ENCODE measurements around the gene SLC25A41. TPM values are rescaled to one million over a fixed set of nuclear protein-coding genes. Genes with fewer than 3 reads are reported as not detected.

SLC25A41 gene
- total and polyA plus RNA-seq, 9 of the 15 experiments (the other 6 are each of a cell fraction or from before 2014, with no cell fraction given), result 0.08 to 4.2 (median 1.6) TPM

DNA sequence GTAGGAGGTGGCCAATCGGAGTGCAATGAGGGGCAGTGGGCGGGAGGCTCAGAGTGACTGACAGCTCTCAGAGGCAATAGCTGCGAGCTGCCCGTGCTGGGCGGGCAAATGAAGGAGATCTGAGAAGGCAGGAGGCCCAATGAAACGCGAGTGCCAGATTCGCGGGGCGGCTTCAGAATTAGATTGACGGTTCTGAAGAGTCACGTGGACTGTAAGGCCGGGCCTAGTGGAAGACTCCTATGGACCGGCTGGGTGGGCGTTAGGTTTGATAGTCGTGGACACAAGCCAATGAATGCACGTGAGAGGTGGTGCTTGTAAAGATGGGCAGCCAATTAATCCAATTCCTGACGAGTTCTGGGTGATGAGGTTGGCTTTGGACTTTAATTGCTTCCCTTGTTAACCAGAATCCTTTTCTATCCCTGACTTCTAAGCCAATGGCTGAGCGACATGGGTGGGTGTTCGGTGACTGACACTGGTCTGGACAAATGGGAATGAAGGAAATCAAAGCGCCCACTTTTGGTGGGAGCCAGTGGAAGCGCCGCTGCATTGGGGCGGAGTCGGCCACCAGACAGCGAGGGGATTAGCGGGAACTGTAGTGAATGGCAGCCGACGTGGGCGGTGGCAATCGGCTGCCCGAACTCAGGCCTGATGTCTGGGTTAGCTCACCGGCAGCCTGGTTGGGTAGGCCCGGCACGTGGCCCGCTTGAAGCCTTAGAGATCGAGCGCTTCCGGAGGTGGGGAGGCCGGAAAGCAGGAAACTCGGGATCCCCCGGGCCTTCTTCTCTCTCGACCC is 8.4 kb downstream of the SLC25A41 start (continued):
- TF ChIP-seq CUX1 (CRISPR knock-in tag; IDR thresholded peaks at IDR 0.05), result 0 out of 2 replicates have a peak, but pooled peaks have one; percentile 58
- no peak for TF ChIP-seq SMARCE1 (IDR thresholded peaks at IDR 0.05)
- TF ChIP-seq MAFK (IDR thresholded peaks at IDR 0.05; ENCODE audit: low read length), result no peak; the same call in 1 of the 2 replicates
- TF ChIP-seq HCFC1 (IDR thresholded peaks at IDR 0.05; ENCODE audit: low read depth, low read length), result peak; percentile 45; the same call in 1 of the 2 replicates
- TF ChIP-seq ZNF449 (CRISPR knock-in tag; IDR thresholded peaks at IDR 0.05), result peak; percentile 48; the same call in 1 of the 2 replicates
- 0 out of 2 replicates have a peak, but pooled peaks have one; percentile 15 for TF ChIP-seq ZNF217 (CRISPR knock-in tag; IDR thresholded peaks at IDR 0.05)
- TF ChIP-seq FOXM1 (IDR thresholded peaks at IDR 0.05; ENCODE audit: low read depth), result peak; percentile 77
- TF ChIP-seq FOXM1 (CRISPR knock-in tag; IDR thresholded peaks at IDR 0.05; ENCODE audit: low read depth), result peak; percentile 95
- TF ChIP-seq CREB1 (IDR thresholded peaks at IDR 0.05), result no peak; the same call in 1 of the 2 replicates
- TF ChIP-seq CREB1 (CRISPR knock-in tag; IDR thresholded peaks at IDR 0.05), result peak; percentile 73
- TF ChIP-seq ATF4 (CRISPR knock-in tag; IDR thresholded peaks at IDR 0.05), result 0 out of 2 replicates have a peak, but pooled peaks have one; percentile 37
- TF ChIP-seq NCOA4 (IDR thresholded peaks at IDR 0.05; ENCODE audit: partially characterized antibody), result no peak
- no peak for TF ChIP-seq SNIP1 (IDR thresholded peaks at IDR 0.05; ENCODE audit: low read depth)
- no peak; the same call in 1 of the 2 replicates for TF ChIP-seq ZNF263 (CRISPR knock-in tag; IDR thresholded peaks at IDR 0.05; ENCODE audit: borderline replicate concordance)
- TF ChIP-seq HOXB6 (CRISPR knock-in tag; IDR thresholded peaks at IDR 0.05; ENCODE audit: borderline replicate concordance), result no peak
- peak; percentile 97 for TF ChIP-seq FOXK1 (CRISPR knock-in tag; IDR thresholded peaks at IDR 0.05; ENCODE audit: borderline replicate concordance)
- TF ChIP-seq HINFP (tag; conservative IDR thresholded peaks at IDR 0.05; ENCODE audit: low read depth), result peak; percentile 78
- peak; percentile 92 for TF ChIP-seq ZNF431 (CRISPR knock-in tag; IDR thresholded peaks at IDR 0.05)
- no peak for TF ChIP-seq PPARD (CRISPR knock-in tag; IDR thresholded peaks at IDR 0.05)
